OCI-LY7 (cell line): ENCODE measurements around the gene PSME3IP1.

Experiments used
- CTCF ChIP-seq: fragments of 200-600 bp; sonication (generic); conservative IDR thresholded peaks from 2 replicates; pipeline ENCODE4 v1.5.1; 2014; ENCODE audit warnings: mild to moderate bottlenecking, antibody characterized with exemption, low read length, moderate library complexity, mixed read lengths
- EZH2phosphoT487 ChIP-seq: fragments of 200-600 bp; sonication (generic); IDR thresholded peaks from 2 replicates; pipeline ENCODE4 v1.6.1; 2018; ENCODE audit warnings: low read depth, borderline replicate concordance, mild to moderate bottlenecking, mixed run types, antibody characterized with exemption, low read length, moderate library complexity, mixed read lengths

GRCh38 chr16:57137043-57137442 lies 48.8 kb downstream of the PSME3IP1 start:
- TF ChIP-seq EZH2phosphoT487, result no peak
- no peak for TF ChIP-seq CTCF
